ENCODE results near the gene GALNT9. TPM values are rescaled to one million over a fixed set of nuclear protein-coding genes. Genes with fewer than 3 reads are reported as not detected.

GALNT9 gene
- total and polyA plus RNA-seq, 2 experiments from 2014 or later: 3.9 to 4.7 TPM

DNA sequence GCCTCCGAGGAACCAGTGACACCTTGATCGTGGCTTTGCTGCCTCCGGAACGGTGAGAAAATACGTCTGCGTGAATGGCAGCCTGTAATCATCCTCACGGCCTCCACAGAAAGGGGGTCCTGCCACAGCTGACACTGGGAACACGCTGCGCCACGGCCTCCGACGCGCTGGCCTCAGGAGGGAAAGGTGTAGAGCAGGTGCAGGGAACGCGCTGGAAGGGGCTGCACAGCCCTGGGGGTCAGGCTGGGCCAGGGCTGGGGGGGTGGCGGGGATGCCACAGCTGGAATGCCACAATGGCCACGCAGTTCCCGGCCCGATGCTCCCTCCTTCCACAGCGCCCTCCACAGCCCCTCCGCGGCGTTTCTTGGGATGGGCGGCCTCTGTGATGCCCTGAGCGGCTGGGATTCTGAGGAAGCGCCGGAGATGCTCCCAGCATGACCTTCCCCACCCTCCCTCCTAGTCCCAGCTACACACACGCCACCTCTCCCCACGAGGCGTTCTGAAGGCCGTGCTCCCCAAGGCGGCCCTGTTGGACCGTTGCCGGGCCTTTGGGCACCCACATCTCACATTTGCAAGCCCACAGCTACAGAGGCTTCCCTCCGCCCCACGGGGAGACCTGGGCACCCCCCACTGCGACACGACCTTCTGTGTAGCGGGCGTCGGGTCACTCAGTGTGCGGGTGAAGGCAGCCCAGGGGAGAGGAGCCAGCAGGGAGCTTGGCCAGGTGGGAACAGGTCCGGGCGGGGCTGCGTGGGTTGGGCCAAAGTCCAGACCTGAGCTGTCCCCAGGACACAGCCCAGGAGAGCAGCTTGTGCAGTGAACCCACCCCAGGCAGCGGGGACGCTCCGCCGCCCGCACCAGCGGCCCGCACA is 31.8 kb upstream of the GALNT9 start:
- no peaks in the 10 kb centered on the region for H3K36me3 ChIP-seq (replicated peaks; ENCODE audit: insufficient read depth, low read depth)
- TF ChIP-seq EZH2phosphoT487 (IDR thresholded peaks at IDR 0.05; ENCODE audit: low read depth, severe bottlenecking, unreplicated experiment): no peak
- no peak for TF ChIP-seq CTCF (IDR thresholded peaks at IDR 0.05; ENCODE audit: poor library complexity)
- TF ChIP-seq EZH2 (IDR thresholded peaks at IDR 0.05; ENCODE audit: borderline replicate concordance): no peak
- H4K20me1 ChIP-seq (ENCODE audit: insufficient read depth, poor library complexity, severe bottlenecking): no peaks in the 10 kb centered on the region
- 94% methylated on average over 46 of the region's 52 CpGs for WGBS (ENCODE audit: low lambda C conversion rate, missing lambda C conversion rate)
- no peak overlapping the region for H3K4me2 ChIP-seq
- no peaks in the 10 kb centered on the region for H3K9me3 ChIP-seq (ENCODE audit: low read depth)
- no peaks in the 10 kb centered on the region for H3K9me2 ChIP-seq (replicated peaks; ENCODE audit: insufficient read depth)
- no peak overlapping the region for H3K4me3 ChIP-seq
- H3K4me1 ChIP-seq (ENCODE audit: insufficient read depth): peaks cover 4% of the 10 kb centered on the region
- no peak overlapping the region for H2AFZ ChIP-seq
- no peak for DNase-seq (ENCODE audit: low spot score)
- no peak overlapping the region for H3K27ac ChIP-seq
- peaks cover 5% of the 10 kb centered on the region for H3K27me3 ChIP-seq
- no peaks in the 10 kb centered on the region for H3K79me2 ChIP-seq

GRCh38 chr12:132360410-132360809 is 31.0 kb upstream of the GALNT9 start:
- Histone ChIP-seq H3K79me2 (no peaks in the 10 kb centered on the region), H3K27ac (no peak overlapping the region), H4K20me1 (ENCODE audit: insufficient read depth, poor library complexity, severe bottlenecking) (no peaks in the 10 kb centered on the region), H3K4me2 (no peak overlapping the region), H3K36me3 (replicated peaks; ENCODE audit: insufficient read depth, low read depth) (no peaks in the 10 kb centered on the region), H3K9me3 (ENCODE audit: low read depth) (no peaks in the 10 kb centered on the region), H3K4me3 (no peak overlapping the region), H2AFZ (no peak overlapping the region), H3K9me2 (replicated peaks; ENCODE audit: insufficient read depth) (no peaks in the 10 kb centered on the region), H3K4me1 (ENCODE audit: insufficient read depth) (peaks cover 4% of the 10 kb centered on the region), H3K27me3 (peaks cover 7% of the 10 kb centered on the region)
- 91% methylated on average over 6 of the region's 7 CpGs for WGBS (ENCODE audit: low lambda C conversion rate, missing lambda C conversion rate)
- no peak for TF ChIP-seq EZH2phosphoT487 (IDR thresholded peaks at IDR 0.05; ENCODE audit: low read depth, severe bottlenecking, unreplicated experiment)
- TF ChIP-seq CTCF (IDR thresholded peaks at IDR 0.05; ENCODE audit: poor library complexity): no peak
- no peak for TF ChIP-seq EZH2 (IDR thresholded peaks at IDR 0.05; ENCODE audit: borderline replicate concordance)
- DNase-seq (ENCODE audit: low spot score): no peak

- no peak overlapping the region for H3K4me3 ChIP-seq
- H3K4me2 ChIP-seq: no peak overlapping the region
- H3K27ac ChIP-seq: no peak overlapping the region
- peaks cover 4% of the 10 kb centered on the region for H3K4me1 ChIP-seq (ENCODE audit: insufficient read depth)
- no peak for TF ChIP-seq EZH2phosphoT487 (IDR thresholded peaks at IDR 0.05; ENCODE audit: low read depth, severe bottlenecking, unreplicated experiment)
- no peak for TF ChIP-seq EZH2 (IDR thresholded peaks at IDR 0.05; ENCODE audit: borderline replicate concordance)
- TF ChIP-seq CTCF (IDR thresholded peaks at IDR 0.05; ENCODE audit: poor library complexity): no peak
- 93% methylated on average over 16 of the region's 16 CpGs for WGBS (ENCODE audit: low lambda C conversion rate, missing lambda C conversion rate)
- no peaks in the 10 kb centered on the region for H3K79me2 ChIP-seq
- DNase-seq (ENCODE audit: low spot score): no peak
- H3K9me2 ChIP-seq (replicated peaks; ENCODE audit: insufficient read depth): no peaks in the 10 kb centered on the region
- H2AFZ ChIP-seq: no peak overlapping the region
- H3K9me3 ChIP-seq (ENCODE audit: low read depth): no peaks in the 10 kb centered on the region
- H3K36me3 ChIP-seq (replicated peaks; ENCODE audit: insufficient read depth, low read depth): no peaks in the 10 kb centered on the region
- H4K20me1 ChIP-seq (ENCODE audit: insufficient read depth, poor library complexity, severe bottlenecking): no peaks in the 10 kb centered on the region
- peaks cover 7% of the 10 kb centered on the region for H3K27me3 ChIP-seq
These were observed 30.6 kb upstream of the GALNT9 start for GRCh38 chr12:132359971-132360370.

Measured in hepatocyte (in vitro differentiated cells).